ENCODE data around the gene EDARADD.
"Not testable (repeated sequence)": the region's sequence is repeated elsewhere in the genome, so short reads cannot be mapped to it uniquely, and the experiment has no call there.

Gene EDARADD

DNA sequence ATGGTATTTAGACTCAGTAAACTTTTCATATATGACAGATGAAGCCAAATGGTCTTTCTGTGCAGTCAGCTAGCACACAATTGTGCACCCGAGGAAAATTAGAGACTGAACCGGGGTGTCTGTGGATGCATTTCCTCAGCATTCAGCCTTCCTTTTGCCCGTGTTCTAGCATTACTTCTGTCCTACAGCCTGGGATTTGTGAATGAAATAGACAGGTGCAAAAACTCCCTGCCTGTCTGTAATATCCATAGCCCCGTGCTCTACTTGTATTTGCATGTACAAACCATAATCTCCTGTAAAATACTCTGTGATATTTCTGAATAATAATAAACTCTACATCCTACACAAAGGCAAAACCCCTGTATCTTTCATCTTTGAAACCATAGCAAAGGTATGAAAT is 64.9 kb downstream of the EDARADD start:
- H3K27me3 ChIP-seq (ENCODE audit: control insufficient read depth in 3 of 3, insufficient read depth in 3 of 3, low read depth in 1 of 3, low read length in 3 of 3), result peaks cover 0 to 9% (median 0%) of the 10 kb centered on the region in 3 experiments

DNA sequence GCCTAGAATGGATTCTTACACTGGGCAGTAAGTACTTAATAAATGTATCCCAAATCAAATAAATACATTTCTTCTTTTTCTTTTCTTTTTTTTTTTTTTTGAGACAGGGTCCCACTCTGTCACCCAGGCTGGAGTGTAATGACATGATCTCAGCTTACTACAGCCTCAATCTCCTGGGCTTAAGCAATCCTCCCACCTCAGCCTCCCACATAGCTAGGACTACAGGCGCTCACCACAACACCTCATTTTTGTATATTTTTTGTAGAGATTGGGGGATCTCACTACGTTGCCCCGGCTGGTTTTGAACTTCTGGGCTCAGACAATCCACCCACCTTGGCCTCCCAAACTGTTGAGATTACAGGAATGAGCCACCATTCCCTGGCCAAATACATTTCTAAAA is 66.0 kb downstream of the EDARADD start:
- no peak overlapping the region for H3K4me3 ChIP-seq (ENCODE audit: low read length in 2 of 2)
- H3K79me1 ChIP-seq (ENCODE audit: low read depth, low read length), result no peaks in the 10 kb centered on the region
- no peak overlapping the region for H3K27ac ChIP-seq (replicated peaks; ENCODE audit: low read length)

More for the DNA sequence above, 64.9 kb downstream of the EDARADD start:
- no peak overlapping the region for H3K14ac ChIP-seq (ENCODE audit: low read length)
- H2BK12ac ChIP-seq (ENCODE audit: low read length), result no peak overlapping the region
- H3K27ac ChIP-seq (replicated peaks; ENCODE audit: low read length), result no peak overlapping the region
- H3K79me1 ChIP-seq (ENCODE audit: low read depth, low read length), result no peaks in the 10 kb centered on the region
- no peaks in the 10 kb centered on the region for H3K36me3 ChIP-seq (replicated peaks in 1 of 2; ENCODE audit: control insufficient read depth in 2 of 2, insufficient read depth in 2 of 2, low read length in 2 of 2)
- H2AFZ ChIP-seq (ENCODE audit: low read length), result no peak overlapping the region
- H2BK15ac ChIP-seq (ENCODE audit: low read length), result no peak overlapping the region
- no peak overlapping the region for H2BK120ac ChIP-seq (ENCODE audit: low read depth, low read length)
- no peaks in the 10 kb centered on the region for H3K9me3 ChIP-seq (replicated peaks in 1 of 2; ENCODE audit: control insufficient read depth in 2 of 2, insufficient read depth in 1 of 2, low read depth in 1 of 2, low read length in 2 of 2)
- no peak overlapping the region for H4K91ac ChIP-seq (ENCODE audit: low read depth, low read length, poor library complexity)
- no peak for DNase-seq (ENCODE audit: low spot score)
- H2AK5ac ChIP-seq (ENCODE audit: low read depth, low read length), result no peak overlapping the region
- H3K4me2 ChIP-seq (ENCODE audit: insufficient read depth, low read length, poor library complexity, severe bottlenecking), result no peak overlapping the region
- H3K23ac ChIP-seq (ENCODE audit: low read depth, low read length, poor library complexity), result no peak overlapping the region
- H3K18ac ChIP-seq (ENCODE audit: low read length), result no peak overlapping the region
- WGBS, 2 donors (ENCODE audit: extremely low coverage in 2 of 2, insufficient read length in 2 of 2, insufficient replicate concordance in 1 of 2), result no CpG with 5 or more reads among the region's 4 CpGs
- no peak overlapping the region for H3K9ac ChIP-seq (ENCODE audit: low read depth, low read length, poor library complexity)
- H3K4ac ChIP-seq (ENCODE audit: low read length), result no peak overlapping the region
- H3K4me3 ChIP-seq (ENCODE audit: low read length in 2 of 2), result no peak overlapping the region
- H2BK5ac ChIP-seq (ENCODE audit: low read length), result no peak overlapping the region
- H4K8ac ChIP-seq (ENCODE audit: low read depth, low read length), result no peak overlapping the region
- no peaks in the 10 kb centered on the region for H3K4me1 ChIP-seq (ENCODE audit: control insufficient read depth in 2 of 2, insufficient read depth in 1 of 2, low read depth in 1 of 2, low read length in 2 of 2)

DNA sequence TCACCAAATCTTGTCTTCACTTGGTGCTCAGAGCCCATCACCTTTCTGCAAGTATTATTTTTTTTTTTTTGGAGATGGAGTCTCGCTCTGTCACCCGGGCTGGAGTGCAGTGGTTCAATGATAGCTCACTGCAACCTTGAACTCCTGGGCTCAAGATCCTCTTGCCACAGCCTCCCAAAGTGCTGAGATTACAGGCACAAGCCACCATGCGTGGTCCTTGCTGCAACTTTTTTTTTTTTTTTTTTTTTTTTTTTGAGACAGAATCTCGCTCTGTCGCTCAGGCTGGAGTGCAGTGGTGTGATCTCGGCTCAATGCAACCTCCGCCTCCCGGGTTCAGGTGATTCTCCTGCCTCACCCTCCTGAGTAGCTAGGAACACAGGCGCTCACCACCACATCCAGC is 70.1 kb downstream of the EDARADD start:
- H3K4ac ChIP-seq (ENCODE audit: low read length); H2BK15ac ChIP-seq (ENCODE audit: low read length); H4K8ac ChIP-seq (ENCODE audit: low read depth, low read length); H2BK120ac ChIP-seq (ENCODE audit: low read depth, low read length); H3K23ac ChIP-seq (ENCODE audit: low read depth, low read length, poor library complexity); H2BK12ac ChIP-seq (ENCODE audit: low read length); H3K18ac ChIP-seq (ENCODE audit: low read length); H3K4me3 ChIP-seq (ENCODE audit: low read length in 2 of 2); DNase-seq (ENCODE audit: low spot score); H2AK5ac ChIP-seq (ENCODE audit: low read depth, low read length); H3K4me1 ChIP-seq (ENCODE audit: control insufficient read depth in 2 of 2, insufficient read depth in 1 of 2, low read depth in 1 of 2, low read length in 2 of 2); H4K91ac ChIP-seq (ENCODE audit: low read depth, low read length, poor library complexity); H3K36me3 ChIP-seq (replicated peaks in 1 of 2; ENCODE audit: control insufficient read depth in 2 of 2, insufficient read depth in 2 of 2, low read length in 2 of 2); H3K9ac ChIP-seq (ENCODE audit: low read depth, low read length, poor library complexity); H2AFZ ChIP-seq (ENCODE audit: low read length); H3K14ac ChIP-seq (ENCODE audit: low read length); H3K27ac ChIP-seq (replicated peaks; ENCODE audit: low read length); H3K4me2 ChIP-seq (ENCODE audit: insufficient read depth, low read length, poor library complexity, severe bottlenecking); H2BK5ac ChIP-seq (ENCODE audit: low read length); H3K79me1 ChIP-seq (ENCODE audit: low read depth, low read length); H3K9me3 ChIP-seq (replicated peaks in 1 of 2; ENCODE audit: control insufficient read depth in 2 of 2, insufficient read depth in 1 of 2, low read depth in 1 of 2, low read length in 2 of 2): not testable (repeated sequence)
- H3K27me3 ChIP-seq (ENCODE audit: control insufficient read depth in 3 of 3, insufficient read depth in 3 of 3, low read depth in 1 of 3, low read length in 3 of 3), result peaks cover 0 to 13% (median 0%) of the 10 kb centered on the region in 3 experiments
- WGBS, 2 donors (ENCODE audit: extremely low coverage in 2 of 2, insufficient read length in 2 of 2, insufficient replicate concordance in 1 of 2), result no CpG with 5 or more reads among the region's 9 CpGs

More for the DNA sequence above, 66.0 kb downstream of the EDARADD start:
- peaks cover 0 to 9% (median 0%) of the 10 kb centered on the region in 3 experiments for H3K27me3 ChIP-seq (ENCODE audit: control insufficient read depth in 3 of 3, insufficient read depth in 3 of 3, low read depth in 1 of 3, low read length in 3 of 3)
- no peak overlapping the region for H4K91ac ChIP-seq (ENCODE audit: low read depth, low read length, poor library complexity)
- no peak overlapping the region for H3K14ac ChIP-seq (ENCODE audit: low read length)
- no peak overlapping the region for H3K4ac ChIP-seq (ENCODE audit: low read length)
- no CpG with 5 or more reads among the region's 3 CpGs for WGBS, 2 donors (ENCODE audit: extremely low coverage in 2 of 2, insufficient read length in 2 of 2, insufficient replicate concordance in 1 of 2)
- no peak overlapping the region for H2BK15ac ChIP-seq (ENCODE audit: low read length)
- no peak overlapping the region for H2AFZ ChIP-seq (ENCODE audit: low read length)
- no peak overlapping the region for H3K4me2 ChIP-seq (ENCODE audit: insufficient read depth, low read length, poor library complexity, severe bottlenecking)
- no peak overlapping the region for H2AK5ac ChIP-seq (ENCODE audit: low read depth, low read length)
- H3K23ac ChIP-seq (ENCODE audit: low read depth, low read length, poor library complexity), result no peak overlapping the region
- no peaks in the 10 kb centered on the region for H3K4me1 ChIP-seq (ENCODE audit: control insufficient read depth in 2 of 2, insufficient read depth in 1 of 2, low read depth in 1 of 2, low read length in 2 of 2)
- no peak overlapping the region for H3K18ac ChIP-seq (ENCODE audit: low read length)
- H2BK12ac ChIP-seq (ENCODE audit: low read length), result no peak overlapping the region
- H2BK120ac ChIP-seq (ENCODE audit: low read depth, low read length), result no peak overlapping the region
- H3K36me3 ChIP-seq (replicated peaks in 1 of 2; ENCODE audit: control insufficient read depth in 2 of 2, insufficient read depth in 2 of 2, low read length in 2 of 2), result no peaks in the 10 kb centered on the region
- no peak overlapping the region for H2BK5ac ChIP-seq (ENCODE audit: low read length)
- H3K9ac ChIP-seq (ENCODE audit: low read depth, low read length, poor library complexity), result no peak overlapping the region
- DNase-seq (ENCODE audit: low spot score), result no peak
- H3K9me3 ChIP-seq (replicated peaks in 1 of 2; ENCODE audit: control insufficient read depth in 2 of 2, insufficient read depth in 1 of 2, low read depth in 1 of 2, low read length in 2 of 2), result no peaks in the 10 kb centered on the region
- H4K8ac ChIP-seq (ENCODE audit: low read depth, low read length), result no peak overlapping the region

DNA sequence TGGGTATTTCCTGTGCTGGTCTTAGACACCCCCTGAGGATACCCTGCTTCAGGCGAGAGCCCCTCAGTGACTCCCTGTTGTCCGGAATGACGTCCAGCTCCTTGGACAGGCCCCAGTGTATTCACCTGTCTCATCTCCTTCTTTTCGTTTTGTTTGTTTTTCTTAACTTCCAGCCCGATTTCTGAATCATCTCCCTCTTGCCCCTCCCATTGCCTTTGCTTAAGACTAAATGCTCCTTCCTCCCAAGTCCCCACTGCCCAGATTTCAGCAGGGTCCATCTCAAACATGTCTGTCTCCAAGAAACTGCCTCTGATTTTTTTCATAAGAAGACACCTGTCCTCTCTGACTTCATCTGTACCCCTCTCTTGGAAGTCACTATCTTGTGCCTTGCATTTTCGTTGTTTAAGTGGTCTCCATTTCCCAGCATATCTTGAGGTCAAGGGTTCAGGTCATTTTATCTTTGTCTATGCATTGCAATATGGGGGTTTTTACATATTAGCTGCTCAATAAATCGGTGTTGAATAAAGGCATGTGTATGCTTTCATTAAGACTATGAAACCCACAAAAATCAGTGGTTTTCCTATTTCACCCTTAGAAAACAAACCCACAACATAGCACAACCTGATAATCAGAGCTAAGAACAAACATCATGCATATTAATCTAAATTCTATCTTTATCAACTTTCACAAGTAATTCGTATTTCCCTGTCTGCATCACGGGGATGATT is 71.3 kb downstream of the EDARADD start:
- no peak overlapping the region for H3K9ac ChIP-seq (ENCODE audit: low read depth, low read length, poor library complexity)
- no peaks in the 10 kb centered on the region for H3K79me1 ChIP-seq (ENCODE audit: low read depth, low read length)
- no peak overlapping the region for H3K27ac ChIP-seq (replicated peaks; ENCODE audit: low read length)
- H4K91ac ChIP-seq (ENCODE audit: low read depth, low read length, poor library complexity), result no peak overlapping the region
- H3K36me3 ChIP-seq (replicated peaks in 1 of 2; ENCODE audit: control insufficient read depth in 2 of 2, insufficient read depth in 2 of 2, low read length in 2 of 2), result no peaks in the 10 kb centered on the region
- H3K4ac ChIP-seq (ENCODE audit: low read length), result no peak overlapping the region
- no peak overlapping the region for H2BK12ac ChIP-seq (ENCODE audit: low read length)
- no peak overlapping the region for H2BK5ac ChIP-seq (ENCODE audit: low read length)
- no peak overlapping the region for H2AFZ ChIP-seq (ENCODE audit: low read length)
- no peak overlapping the region for H3K4me2 ChIP-seq (ENCODE audit: insufficient read depth, low read length, poor library complexity, severe bottlenecking)
- H4K8ac ChIP-seq (ENCODE audit: low read depth, low read length), result no peak overlapping the region
- DNase-seq (ENCODE audit: low spot score), result no peak
- no peak overlapping the region for H2BK120ac ChIP-seq (ENCODE audit: low read depth, low read length)
- WGBS, 2 donors (ENCODE audit: extremely low coverage in 2 of 2, insufficient read length in 2 of 2, insufficient replicate concordance in 1 of 2), result no CpG with 5 or more reads among the region's 9 CpGs
- no peak overlapping the region for H3K23ac ChIP-seq (ENCODE audit: low read depth, low read length, poor library complexity)
- no peak overlapping the region for H2AK5ac ChIP-seq (ENCODE audit: low read depth, low read length)
- H3K27me3 ChIP-seq (ENCODE audit: control insufficient read depth in 3 of 3, insufficient read depth in 3 of 3, low read depth in 1 of 3, low read length in 3 of 3), result peaks cover 0 to 13% (median 0%) of the 10 kb centered on the region in 3 experiments
- no peak overlapping the region for H3K18ac ChIP-seq (ENCODE audit: low read length)
- H3K4me1 ChIP-seq (ENCODE audit: control insufficient read depth in 2 of 2, insufficient read depth in 1 of 2, low read depth in 1 of 2, low read length in 2 of 2), result no peaks in the 10 kb centered on the region
- H3K4me3 ChIP-seq (ENCODE audit: low read length in 2 of 2), result no peak overlapping the region
- H2BK15ac ChIP-seq (ENCODE audit: low read length), result no peak overlapping the region
- no peaks in the 10 kb centered on the region for H3K9me3 ChIP-seq (replicated peaks in 1 of 2; ENCODE audit: control insufficient read depth in 2 of 2, insufficient read depth in 1 of 2, low read depth in 1 of 2, low read length in 2 of 2)
- H3K14ac ChIP-seq (ENCODE audit: low read length), result no peak overlapping the region

Data from neuronal stem cell (in vitro differentiated cells).